B cell (primary cell): ENCODE measurements around the gene SLC40A1. TPM values are rescaled to one million over a fixed set of nuclear protein-coding genes. Genes with fewer than 3 reads are reported as not detected.

Experiments
- ATAC-seq: fragments of 200-7000 bp; cut with Tn5 transposase; one replicate; pipeline ENCODE4 v1.10.0; 2021; ENCODE audit warnings: low read depth, mild to moderate bottlenecking, moderate number of reproducible peaks, moderate library complexity
- CTCF ChIA-PET: fragments of 350-600 bp; sonication (Branson Sonifier 250); formaldehyde crosslinking; loops from one replicate; lab custom pipeline; 2021; ENCODE audit warnings: antibody characterized with exemption, inconsistent platforms; lab: Charles Lee
- POLR2A ChIA-PET: fragments of 350-600 bp; sonication (Branson Sonifier 250); formaldehyde crosslinking; loops from one replicate; lab custom pipeline; 2021; ENCODE audit warnings: antibody characterized with exemption; lab: Charles Lee
- DNase-seq: peaks from one replicate; pipeline ENCODE4 v3.0.0; 2013
- H2AFZ ChIP-seq: 2 replicates; pipeline ENCODE4 v1.6.1; 2012; ENCODE audit warnings: mild to moderate bottlenecking, low read depth, low read length; ENCODE audit not compliant: insufficient read depth, poor library complexity, severe bottlenecking
- H3K27ac ChIP-seq, 2 donors: 1 replicate in 1 of 2; 2 replicates in 1 of 2; pipeline ENCODE4 v1.5.1; 2012 to 2013; ENCODE audit warnings: low read length in 2 of 2, mild to moderate bottlenecking in 2 of 2, moderate library complexity in 1 of 2
- H3K27me3 ChIP-seq, 4 experiments: fragments of 200-600 bp in 1 of 4; sonication (generic) in 1 of 4; replicated peaks in 1 of 4; 1 replicate in 2 of 4; 2 replicates in 2 of 4; pipeline versions ENCODE4 v1.6.1 to v1.7.0; 2013 to 2016; ENCODE audit warnings: low read length in 3 of 4, mild to moderate bottlenecking in 2 of 4, mixed read lengths in 1 of 4, moderate library complexity in 1 of 4; ENCODE audit not compliant: insufficient read depth in 4 of 4, control insufficient read depth in 3 of 4; ENCODE audit errors: control extremely low read depth in 1 of 4
- H3K36me3 ChIP-seq, 2 experiments: replicated peaks in 1 of 2; 1 replicate in 1 of 2; 2 replicates in 1 of 2; pipeline versions ENCODE4 v1.6.1 to v1.7.1; 2013; ENCODE audit warnings: low read length in 1 of 2; ENCODE audit not compliant: insufficient read depth in 2 of 2, control insufficient read depth in 1 of 2; ENCODE audit errors: control extremely low read depth in 1 of 2, extremely low read depth in 1 of 2
- H3K4me1 ChIP-seq, 2 donors: fragments of 200-600 bp in 1 of 2; sonication (generic) in 1 of 2; 1 replicate in 1 of 2; 2 replicates in 1 of 2; pipeline versions ENCODE4 v1.5.1 to v1.6.1; 2013 to 2017; ENCODE audit warnings: low read length in 2 of 2; ENCODE audit not compliant: control insufficient read depth in 2 of 2, insufficient read depth in 2 of 2
- H3K4me2 ChIP-seq: replicated peaks from 2 replicates; pipeline ENCODE3; 2012; ENCODE audit warnings: mild to moderate bottlenecking, low read depth, low read length; ENCODE audit not compliant: poor library complexity, severe bottlenecking
- H3K4me3 ChIP-seq, 5 experiments: fragments of 200-600 bp in 1 of 5; sonication (generic) in 1 of 5; 1 replicate in 3 of 5; 2 replicates in 2 of 5; pipeline versions ENCODE4 v1.5.1 to v1.7.0; 2011 to 2016; ENCODE audit warnings: low read length in 4 of 5, mild to moderate bottlenecking in 4 of 5, low read depth in 2 of 5, control low read depth in 1 of 5, moderate library complexity in 1 of 5; ENCODE audit not compliant: insufficient read depth in 1 of 5; ENCODE audit errors: control extremely low read depth in 1 of 5, extremely low read depth in 1 of 5
- H3K79me2 ChIP-seq: fragments of 200-600 bp; sonication (generic); one replicate; pipeline ENCODE4 v1.6.0; 2016; ENCODE audit warnings: low read length; ENCODE audit not compliant: control insufficient read depth, insufficient read depth
- H3K9ac ChIP-seq: fragments of 200-600 bp; sonication (generic); 2 replicates; pipeline ENCODE4 v1.6.1; 2017; ENCODE audit warnings: mild to moderate bottlenecking, low read length, moderate library complexity
- H3K9me3 ChIP-seq, 3 donors: one replicate each; pipeline versions ENCODE4 v1.6.1 to v1.7.1; 2013; ENCODE audit warnings: low read length in 2 of 3; ENCODE audit not compliant: control insufficient read depth in 2 of 3, insufficient read depth in 1 of 3; ENCODE audit errors: control extremely low read depth in 1 of 3
- H4K20me1 ChIP-seq: 2 replicates; pipeline ENCODE4 v1.6.0; 2012; ENCODE audit warnings: mild to moderate bottlenecking, low read length; ENCODE audit not compliant: insufficient read depth, control insufficient read depth, poor library complexity, severe bottlenecking
- H3K27ac Mint-ChIP-seq: one replicate; pipeline ENCODE4 v1.8.0; 2021; ENCODE audit warnings: mixed read lengths
- H3K27me3 Mint-ChIP-seq: one replicate; pipeline ENCODE4 v1.8.0; 2021; ENCODE audit warnings: mixed read lengths
- H3K4me1 Mint-ChIP-seq: one replicate; pipeline ENCODE4 v1.8.0; 2021; ENCODE audit warnings: mixed read lengths
- H3K4me3 Mint-ChIP-seq: one replicate; pipeline ENCODE4 v1.8.0; 2021; ENCODE audit warnings: mixed read lengths
- H3K9me3 Mint-ChIP-seq: one replicate; pipeline ENCODE4 v1.8.0; 2022; ENCODE audit warnings: mixed read lengths; ENCODE audit not compliant: insufficient read depth
- EZH2 ChIP-seq: IDR thresholded peaks from 2 replicates; pipeline ENCODE4 v1.6.1; 2012; ENCODE audit warnings: borderline replicate concordance, low read depth, mild to moderate bottlenecking, moderate library complexity, low read length; ENCODE audit not compliant: insufficient read depth, poor library complexity, severe bottlenecking
- WGBS: methylation state at CpG from one replicate; pipeline ENCODE4 v1.1.5; 2013; ENCODE audit warnings: missing lambda C conversion rate; ENCODE audit not compliant: insufficient coverage; 5-methylcytosine and 5-hydroxymethylcytosine counted together
- intact Hi-C: fragments of 100-400 bp; cut with micrococcal nuclease; formaldehyde crosslinking; loops from one replicate; pipeline ENCODE4 v1.10.0; 2022
- polyA plus RNA-seq: library from polyadenylated mRNA; depleted of rRNA; stranded (reverse); fragments of >200 nt; gene quantifications from 2 replicates; pipeline ENCODE4 v1.2.3, GENCODE V29; 2012
- total RNA-seq, 2 donors: library from RNA; stranded (reverse); fragments of 120-200 nt in 1 of 2; gene quantifications; 1 replicate in 1 of 2; 2 replicates in 1 of 2; pipeline versions ENCODE4 v1.2.3 to v1.2.4, GENCODE V29; 2013 to 2022
- TF ChIP-seq, protein P1 (sequence below): fragments of 200-600 bp; IDR thresholded peaks from one replicate; pipeline ENCODE4 v1.8.0; 2022; ENCODE audit warnings: antibody characterized with exemption, mild to moderate bottlenecking

SLC40A1 gene
- total and polyA plus RNA-seq, 2 donors (not counting 1 experiment from before 2014, with no cell fraction given), result 0.07 to 0.39 TPM

- Histone ChIP-seq H3K27ac (no peak overlapping the region), H3K9me3 (no peaks in the 10 kb centered on the region), H3K4me1 (no peaks in the 10 kb centered on the region), H4K20me1 (no peaks in the 10 kb centered on the region), H3K36me3 (no peaks in the 10 kb centered on the region), H3K4me2 (no peak overlapping the region), H3K27me3 (no peaks in the 10 kb centered on the region), H2AFZ (no peak overlapping the region), H3K9ac (no peak overlapping the region), H3K4me3 (no peak overlapping the region), H3K79me2 (no peaks in the 10 kb centered on the region)
- H3K4me1 Mint-ChIP-seq, result peaks cover 1% of the 10 kb centered on the region
- DNase-seq, result no peak
- ATAC-seq, result no peak
- no peak for TF ChIP-seq EZH2
- TF ChIP-seq, protein P1, sequence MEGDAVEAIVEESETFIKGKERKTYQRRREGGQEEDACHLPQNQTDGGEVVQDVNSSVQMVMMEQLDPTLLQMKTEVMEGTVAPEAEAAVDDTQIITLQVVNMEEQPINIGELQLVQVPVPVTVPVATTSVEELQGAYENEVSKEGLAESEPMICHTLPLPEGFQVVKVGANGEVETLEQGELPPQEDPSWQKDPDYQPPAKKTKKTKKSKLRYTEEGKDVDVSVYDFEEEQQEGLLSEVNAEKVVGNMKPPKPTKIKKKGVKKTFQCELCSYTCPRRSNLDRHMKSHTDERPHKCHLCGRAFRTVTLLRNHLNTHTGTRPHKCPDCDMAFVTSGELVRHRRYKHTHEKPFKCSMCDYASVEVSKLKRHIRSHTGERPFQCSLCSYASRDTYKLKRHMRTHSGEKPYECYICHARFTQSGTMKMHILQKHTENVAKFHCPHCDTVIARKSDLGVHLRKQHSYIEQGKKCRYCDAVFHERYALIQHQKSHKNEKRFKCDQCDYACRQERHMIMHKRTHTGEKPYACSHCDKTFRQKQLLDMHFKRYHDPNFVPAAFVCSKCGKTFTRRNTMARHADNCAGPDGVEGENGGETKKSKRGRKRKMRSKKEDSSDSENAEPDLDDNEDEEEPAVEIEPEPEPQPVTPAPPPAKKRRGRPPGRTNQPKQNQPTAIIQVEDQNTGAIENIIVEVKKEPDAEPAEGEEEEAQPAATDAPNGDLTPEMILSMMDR, result no peak
- no peak overlapping the region for H3K27ac Mint-ChIP-seq
- ChIA-PET CTCF (no interaction called here), POLR2A (no interaction called here)
- intact Hi-C loops, result no loop called here
- H3K27me3 Mint-ChIP-seq, result no peaks in the 10 kb centered on the region
- no peak overlapping the region for H3K4me3 Mint-ChIP-seq
- WGBS, result no CpG with 5 or more reads among the region's 1 CpG
- H3K9me3 Mint-ChIP-seq, result no peaks in the 10 kb centered on the region
Observed at GRCh38 chr2:189618197-189618596, 37.6 kb upstream of the SLC40A1 start.

DNA sequence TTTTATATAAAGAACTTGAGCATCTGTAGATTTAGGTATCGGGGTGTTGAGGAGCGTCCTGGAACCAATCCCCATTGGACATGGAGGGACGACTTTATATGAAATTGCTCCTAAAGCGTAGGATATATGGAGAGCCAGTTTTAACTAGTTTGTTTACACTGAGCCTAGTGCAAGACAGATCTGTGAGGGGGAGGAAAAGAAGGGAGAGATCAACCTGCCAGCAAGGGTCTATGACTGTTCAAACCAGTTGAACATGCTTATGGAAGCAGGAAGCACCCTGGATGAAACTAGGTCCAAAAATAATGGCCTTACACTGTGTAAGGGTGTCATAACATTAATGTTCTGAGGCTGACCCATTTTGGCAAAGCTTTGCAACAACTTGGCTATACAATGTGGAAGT is 34.0 kb upstream of the SLC40A1 start:
- ChIA-PET POLR2A (no interaction called here), CTCF (no interaction called here)
- no peak overlapping the region for H3K9ac ChIP-seq
- no peaks in the 10 kb centered on the region for H4K20me1 ChIP-seq
- no peaks in the 10 kb centered on the region for H3K9me3 Mint-ChIP-seq
- no peaks in the 10 kb centered on the region for H3K79me2 ChIP-seq
- DNase-seq (no peak), ATAC-seq (no peak)
- no peak overlapping the region for H3K4me3 ChIP-seq
- no peak overlapping the region for H3K4me2 ChIP-seq
- H3K4me1 ChIP-seq, result no peaks in the 10 kb centered on the region
- peaks cover 2% of the 10 kb centered on the region for H3K4me1 Mint-ChIP-seq
- H3K4me3 Mint-ChIP-seq, result no peak overlapping the region
- no peaks in the 10 kb centered on the region for H3K36me3 ChIP-seq
- TF ChIP-seq, protein P1, result no peak
- TF ChIP-seq EZH2, result no peak
- H3K27ac ChIP-seq, result no peak overlapping the region
- no peaks in the 10 kb centered on the region for H3K27me3 Mint-ChIP-seq
- 89% methylated on average over 4 of the region's 4 CpGs for WGBS
- H3K27me3 ChIP-seq, result no peaks in the 10 kb centered on the region
- no peaks in the 10 kb centered on the region for H3K9me3 ChIP-seq
- intact Hi-C loops, result no loop called here
- no peak overlapping the region for H3K27ac Mint-ChIP-seq
- no peak overlapping the region for H2AFZ ChIP-seq
